ENCODE results near the gene RNF20. TPM values are rescaled to one million over a fixed set of nuclear protein-coding genes. Genes with fewer than 3 reads are reported as not detected.
A peak's percentile ranks its signal among the peaks of the same experiment; 100 is the strongest.

The RNF20 gene
- total and polyA plus RNA-seq, 3 donors from 2014 or later = 36.7 to 78.0 (median 53.1) TPM

GRCh38 chr9:101592788-101593187 is 59.1 kb downstream of the RNF20 start:
- no peaks in the 10 kb centered on the region for H3K27me3 ChIP-seq
- no peaks in the 10 kb centered on the region for H3K9me3 ChIP-seq
- H3K4me3 ChIP-seq = no peak overlapping the region
- DNase-seq = no peak
- H3K36me3 ChIP-seq (ENCODE audit: low read depth, missing control alignments) = no peaks in the 10 kb centered on the region
- H3K4me1 ChIP-seq = no peaks in the 10 kb centered on the region
- intact Hi-C loops (cut with DNase I; ENCODE audit: low total_unique reads) = no loop called here
- TF ChIP-seq POLR2A (IDR thresholded peaks at IDR 0.05) = no peak
- no peak overlapping the region for H3K27ac ChIP-seq

GRCh38 chr9:101593345-101593744 is 59.7 kb downstream of the RNF20 start:
- Histone ChIP-seq H3K9me3 (no peaks in the 10 kb centered on the region), H3K27me3 (no peaks in the 10 kb centered on the region), H3K4me1 (no peaks in the 10 kb centered on the region), H3K27ac (no peak overlapping the region), H3K4me3 (no peak overlapping the region), H3K36me3 (ENCODE audit: low read depth, missing control alignments) (no peaks in the 10 kb centered on the region)
- intact Hi-C loops (cut with DNase I; ENCODE audit: low total_unique reads) = no loop called here
- no peak for TF ChIP-seq CTCF (IDR thresholded peaks at IDR 0.05)
- no peak for TF ChIP-seq POLR2A (IDR thresholded peaks at IDR 0.05)
- no peak for DNase-seq
- WGBS, 2 donors = 80 to 90% methylated on average over 2 of the region's 2 CpGs

GRCh38 chr9:101594796-101595195 is 61.1 kb downstream of the RNF20 start, which contains the start of gene PPP3R2:
Gene PPP3R2 (minus strand): TSS chr9:101594969. CDS start chr9:101594921, 48 bp downstream.
- no peak for DNase-seq
- no peak for TF ChIP-seq POLR2A (IDR thresholded peaks at IDR 0.05)
- no peak for TF ChIP-seq CTCF (IDR thresholded peaks at IDR 0.05)
- H3K27me3 ChIP-seq = no peaks in the 10 kb centered on the region
- no peak within 1 kb of the TSS for H3K27ac ChIP-seq
- H3K36me3 ChIP-seq (ENCODE audit: low read depth, missing control alignments) = no peaks in the 10 kb centered on the region
- intact Hi-C loops (cut with DNase I; ENCODE audit: low total_unique reads) = no loop called here
- WGBS, 2 donors = 73 to 76% methylated on average over 19 of the region's 19 CpGs
- peak within 1 kb of the TSS; percentile 27 to 37 for H3K4me3 ChIP-seq
- H3K4me1 ChIP-seq = no peaks in the 10 kb centered on the region
- no peaks in the 10 kb centered on the region for H3K9me3 ChIP-seq

- Histone ChIP-seq H3K9me3 (no peaks in the 10 kb centered on the region), H3K4me1 (no peaks in the 10 kb centered on the region), H3K27ac (no peak overlapping the region), H3K36me3 (ENCODE audit: low read depth, missing control alignments) (no peaks in the 10 kb centered on the region), H3K27me3 (no peaks in the 10 kb centered on the region), H3K4me3 (no peak overlapping the region)
- intact Hi-C loops (cut with DNase I; ENCODE audit: low total_unique reads) = no loop called here
- TF ChIP-seq POLR2A (IDR thresholded peaks at IDR 0.05) (no peak), CTCF (IDR thresholded peaks at IDR 0.05) (peak; percentile 20 to 62 (median 51))
- WGBS, 2 donors = 15 to 19% methylated on average over 11 of the region's 11 CpGs
- peak; percentile 29 for DNase-seq
Observed at GRCh38 chr9:101601904-101602765, 68.5 kb downstream of the RNF20 start.

- no peak overlapping the region for H3K27ac ChIP-seq
- H3K4me1 ChIP-seq = no peaks in the 10 kb centered on the region
- TF ChIP-seq POLR2A (IDR thresholded peaks at IDR 0.05) (no peak), CTCF (IDR thresholded peaks at IDR 0.05) (no peak)
- intact Hi-C loops (cut with DNase I; ENCODE audit: low total_unique reads) = no loop called here
- no peaks in the 10 kb centered on the region for H3K9me3 ChIP-seq
- no peaks in the 10 kb centered on the region for H3K36me3 ChIP-seq (ENCODE audit: low read depth, missing control alignments)
- H3K4me3 ChIP-seq = no peak overlapping the region
- WGBS, 2 donors = 77 to 85% methylated on average over 2 of the region's 2 CpGs
- H3K27me3 ChIP-seq = no peaks in the 10 kb centered on the region
- DNase-seq = no peak
Observed at GRCh38 chr9:101604296-101604695, 70.6 kb downstream of the RNF20 start.

All from testis (tissue), 3 donors.